Measurements from ENCODE around the gene TIMM10.

The TIMM10 gene

GRCh38 chr11:57496109-57496820 lies 34.3 kb downstream of the TIMM10 start:
- TF ChIP-seq CTCF (IDR thresholded peaks at IDR 0.05; ENCODE audit: extremely low read depth, missing control alignments): no peak
- no peak for DNase-seq (ENCODE audit: low spot score)

- peak; percentile 95 for TF ChIP-seq CTCF (IDR thresholded peaks at IDR 0.05; ENCODE audit: extremely low read depth, missing control alignments)
- peak; percentile 83 for DNase-seq (ENCODE audit: low spot score)
Measured at GRCh38 chr11:57493507-57494503, 36.7 kb downstream of the TIMM10 start.

GRCh38 chr11:57491371-57492061 lies 39.0 kb downstream of the TIMM10 start:
- peak; percentile 68 for DNase-seq (ENCODE audit: low spot score)
- peak; percentile 51 for TF ChIP-seq CTCF (IDR thresholded peaks at IDR 0.05; ENCODE audit: extremely low read depth, missing control alignments)

- no peak for DNase-seq (ENCODE audit: low spot score)
- TF ChIP-seq CTCF (IDR thresholded peaks at IDR 0.05; ENCODE audit: extremely low read depth, missing control alignments): no peak
Measured at GRCh38 chr11:57490456-57491248, 39.9 kb downstream of the TIMM10 start.

- TF ChIP-seq CTCF (IDR thresholded peaks at IDR 0.05; ENCODE audit: extremely low read depth, missing control alignments): no peak
- no peak for DNase-seq (ENCODE audit: low spot score)
Measured at GRCh38 chr11:57487920-57488659, 42.5 kb downstream of the TIMM10 start.

GRCh38 chr11:57487021-57487778 lies 43.4 kb downstream of the TIMM10 start:
- no peak for TF ChIP-seq CTCF (IDR thresholded peaks at IDR 0.05; ENCODE audit: extremely low read depth, missing control alignments)
- no peak for DNase-seq (ENCODE audit: low spot score)
